ENCODE results near the gene BPIFB2. TPM values are rescaled to one million over a fixed set of nuclear protein-coding genes. Genes with fewer than 3 reads are reported as not detected.

The BPIFB2 gene
- total RNA-seq, 4 donors from 2014 or later, result 0.13 to 138 (median 0.15) TPM; not detected in 1

DNA sequence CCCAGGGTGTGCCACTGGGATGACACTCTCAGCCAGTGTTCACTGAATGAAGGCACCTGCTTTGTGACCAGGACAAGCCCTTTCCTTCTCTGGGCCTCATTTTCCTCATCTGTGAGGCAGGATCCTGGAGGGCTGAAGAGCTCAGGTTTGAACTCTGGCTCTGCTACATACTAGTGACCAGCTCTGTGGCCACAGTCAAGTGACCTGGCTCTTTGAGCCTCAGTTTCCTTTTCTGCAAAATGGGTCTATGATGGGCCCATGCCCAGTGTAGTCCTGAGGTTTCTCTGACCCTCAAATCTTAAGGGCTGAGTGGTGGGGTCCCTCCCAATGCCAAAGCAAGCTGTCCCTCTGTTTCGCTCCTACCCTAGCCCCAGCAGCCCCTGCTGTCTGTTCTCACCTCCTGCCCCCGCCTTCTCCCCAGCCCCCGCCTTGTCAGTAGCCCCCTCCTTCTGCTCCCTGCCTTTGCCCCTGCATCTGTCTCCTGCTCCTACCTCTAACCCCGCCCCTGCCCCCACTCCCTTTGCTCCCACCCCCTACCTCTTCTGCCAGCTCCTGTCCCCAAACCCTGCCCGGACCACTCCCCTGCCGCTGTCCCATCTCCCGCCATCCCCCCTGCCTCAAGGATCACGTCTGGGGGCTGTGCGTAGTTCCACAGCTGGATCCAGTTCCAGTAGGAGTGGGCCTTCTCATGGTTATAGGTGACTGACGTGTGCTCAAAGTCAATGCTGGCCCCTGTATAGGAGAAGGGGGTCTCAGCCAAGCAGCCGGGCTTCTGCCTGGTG, 20.3 kb upstream of the BPIFB2 start:
- Histone ChIP-seq H3K4me1 (peaks cover 0 to 8% (median 0%) of the 10 kb centered on the region in 3 donors), H3K36me3 (no peaks in the 10 kb centered on the region), H3K9me3 (no peaks in the 10 kb centered on the region), H3K27me3 (peaks cover 13% of the 10 kb centered on the region), H3K4me3 (no peak overlapping the region), H3K27ac (no peak overlapping the region)
- TF ChIP-seq, protein P1, sequence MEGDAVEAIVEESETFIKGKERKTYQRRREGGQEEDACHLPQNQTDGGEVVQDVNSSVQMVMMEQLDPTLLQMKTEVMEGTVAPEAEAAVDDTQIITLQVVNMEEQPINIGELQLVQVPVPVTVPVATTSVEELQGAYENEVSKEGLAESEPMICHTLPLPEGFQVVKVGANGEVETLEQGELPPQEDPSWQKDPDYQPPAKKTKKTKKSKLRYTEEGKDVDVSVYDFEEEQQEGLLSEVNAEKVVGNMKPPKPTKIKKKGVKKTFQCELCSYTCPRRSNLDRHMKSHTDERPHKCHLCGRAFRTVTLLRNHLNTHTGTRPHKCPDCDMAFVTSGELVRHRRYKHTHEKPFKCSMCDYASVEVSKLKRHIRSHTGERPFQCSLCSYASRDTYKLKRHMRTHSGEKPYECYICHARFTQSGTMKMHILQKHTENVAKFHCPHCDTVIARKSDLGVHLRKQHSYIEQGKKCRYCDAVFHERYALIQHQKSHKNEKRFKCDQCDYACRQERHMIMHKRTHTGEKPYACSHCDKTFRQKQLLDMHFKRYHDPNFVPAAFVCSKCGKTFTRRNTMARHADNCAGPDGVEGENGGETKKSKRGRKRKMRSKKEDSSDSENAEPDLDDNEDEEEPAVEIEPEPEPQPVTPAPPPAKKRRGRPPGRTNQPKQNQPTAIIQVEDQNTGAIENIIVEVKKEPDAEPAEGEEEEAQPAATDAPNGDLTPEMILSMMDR (IDR thresholded peaks at IDR 0.05), result no peak
- TF ChIP-seq EP300 (IDR thresholded peaks at IDR 0.05) (no peak), POLR2AphosphoS5 (IDR thresholded peaks at IDR 0.05) (no peak), POLR2A (IDR thresholded peaks at IDR 0.05) (no peak)
- 80 to 100% methylated on average over 1 to 3 of the region's 11 CpGs for whole genome bisulfite sequencing, 2 donors (ENCODE audit: low coverage in 1 of 2)
- ATAC-seq, result no peak

DNA sequence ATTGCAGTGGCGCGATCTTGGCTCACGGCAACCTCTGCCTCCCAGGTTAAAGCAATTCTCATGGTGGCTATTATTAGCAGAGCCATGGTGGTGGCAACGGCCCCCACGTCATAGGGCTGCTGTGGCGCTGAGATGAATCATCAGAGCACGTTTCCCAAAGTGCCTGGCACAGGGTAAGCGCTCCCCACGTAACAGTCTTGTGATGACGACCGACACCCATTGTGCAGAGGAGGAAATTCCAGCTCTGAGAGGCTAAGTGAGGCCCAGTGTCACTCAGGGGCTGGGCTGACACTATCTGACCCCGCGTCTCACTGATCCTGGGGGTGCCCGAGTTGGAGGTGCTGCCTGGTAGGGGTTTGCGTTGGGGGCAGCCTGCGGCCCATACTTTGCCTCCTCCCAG, 19.5 kb upstream of the BPIFB2 start:
- Histone ChIP-seq H3K4me1 (peaks cover 0 to under 1% (median 0%) of the 10 kb centered on the region in 3 donors), H3K27ac (no peak overlapping the region), H3K9me3 (no peaks in the 10 kb centered on the region), H3K36me3 (no peaks in the 10 kb centered on the region), H3K27me3 (peaks cover 13% of the 10 kb centered on the region), H3K4me3 (no peak overlapping the region)
- WGBS, 2 donors (ENCODE audit: low coverage in 1 of 2), result no CpG with 5 or more reads among the region's 16 CpGs
- no peak for TF ChIP-seq POLR2A (IDR thresholded peaks at IDR 0.05)
- TF ChIP-seq, protein P1 (IDR thresholded peaks at IDR 0.05), result no peak
- no peak for TF ChIP-seq EP300 (IDR thresholded peaks at IDR 0.05)
- no peak for TF ChIP-seq POLR2AphosphoS5 (IDR thresholded peaks at IDR 0.05)
- no peak for ATAC-seq

DNA sequence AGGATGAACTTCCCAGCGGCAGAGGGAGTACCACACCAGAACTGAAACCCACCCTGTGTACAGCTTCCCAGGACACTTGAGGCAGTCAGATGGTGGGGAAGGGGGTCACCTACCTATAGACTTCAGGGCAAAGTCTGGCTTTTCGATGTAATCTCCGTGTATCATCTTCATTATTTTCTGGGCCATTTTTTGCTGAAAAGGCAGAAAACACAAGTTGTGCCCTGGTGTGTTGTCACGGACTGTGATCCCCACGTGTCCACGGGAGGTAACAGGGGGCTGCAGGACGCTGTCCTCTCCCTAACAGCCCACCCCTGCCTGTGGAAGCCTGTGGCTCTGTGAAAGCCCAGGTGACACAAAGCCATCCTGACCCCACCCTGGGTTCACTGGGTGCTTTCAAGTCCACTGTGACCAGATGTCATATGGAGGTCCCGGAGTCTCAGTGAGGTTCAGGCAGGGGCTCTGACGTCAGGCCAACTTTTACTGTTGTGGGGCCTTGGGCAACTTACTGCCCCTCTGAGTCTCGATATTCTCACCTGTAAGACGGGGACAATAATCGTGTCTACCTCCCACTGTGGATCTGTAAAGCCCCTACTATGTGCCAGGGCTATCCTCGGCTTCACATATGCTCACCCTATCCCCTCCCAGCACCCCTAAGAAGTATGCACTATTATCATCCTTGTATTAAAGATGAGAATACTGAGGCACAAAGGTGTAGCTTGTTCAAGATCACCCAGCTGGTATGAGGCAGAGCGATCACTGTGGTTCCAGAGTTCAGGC, 17.8 kb upstream of the BPIFB2 start:
- Histone ChIP-seq H3K4me3 (no peak overlapping the region), H3K4me1 (no peaks in the 10 kb centered on the region), H3K9me3 (peaks cover 0 to under 1% (median 0%) of the 10 kb centered on the region in 3 donors), H3K27me3 (peaks cover 13% of the 10 kb centered on the region), H3K36me3 (no peaks in the 10 kb centered on the region), H3K27ac (no peak overlapping the region)
- ATAC-seq, result no peak
- TF ChIP-seq, protein P1 (IDR thresholded peaks at IDR 0.05), result no peak
- TF ChIP-seq EP300 (IDR thresholded peaks at IDR 0.05), result no peak
- no peak for TF ChIP-seq POLR2AphosphoS5 (IDR thresholded peaks at IDR 0.05)
- no peak for TF ChIP-seq POLR2A (IDR thresholded peaks at IDR 0.05)
- 80 to 90% methylated on average over 2 to 7 of the region's 14 CpGs for WGBS, 2 donors (ENCODE audit: low coverage in 1 of 2)

DNA sequence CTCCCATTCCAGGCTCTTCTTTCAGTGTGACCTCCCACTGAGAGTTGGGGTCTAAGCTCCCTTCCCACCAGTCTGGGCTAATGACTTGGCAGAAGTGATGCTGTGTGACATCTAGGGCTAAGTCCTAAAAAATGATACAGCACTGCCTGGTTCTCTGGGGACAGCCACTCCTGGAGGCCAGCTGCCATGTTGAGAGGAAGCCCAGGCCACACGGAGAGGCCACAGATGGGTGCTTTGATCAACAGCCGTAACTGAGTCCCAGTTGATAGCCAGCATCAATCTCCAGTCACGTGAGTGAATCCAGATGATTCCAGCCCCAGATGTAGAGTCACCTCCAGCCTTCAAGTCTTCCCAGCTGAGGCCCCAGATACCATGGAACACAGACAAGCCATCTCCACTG, 17.1 kb upstream of the BPIFB2 start:
- peaks cover 16% of the 10 kb centered on the region for H3K27me3 ChIP-seq
- H3K36me3 ChIP-seq, result no peaks in the 10 kb centered on the region
- ATAC-seq, result no peak
- TF ChIP-seq POLR2AphosphoS5 (IDR thresholded peaks at IDR 0.05), result no peak
- no peak for TF ChIP-seq EP300 (IDR thresholded peaks at IDR 0.05)
- TF ChIP-seq, protein P1 (IDR thresholded peaks at IDR 0.05), result no peak
- TF ChIP-seq POLR2A (IDR thresholded peaks at IDR 0.05), result no peak
- no peak overlapping the region for H3K4me3 ChIP-seq
- H3K4me1 ChIP-seq, result no peaks in the 10 kb centered on the region
- WGBS, 2 donors (ENCODE audit: low coverage in 1 of 2), result 73% methylated on average over 3 of the region's 3 CpGs; no CpG with 5 or more reads in 1 of the 2 donors
- no peak overlapping the region for H3K27ac ChIP-seq
- H3K9me3 ChIP-seq, result peaks cover 0 to 8% (median 0%) of the 10 kb centered on the region in 3 donors
